KMS-11 (cell line): Measurements from ENCODE around the gene GALNTL6.

ENCODE experiments used
- H2AFZ ChIP-seq: fragments of 200-600 bp; sonication (generic); 2 replicates; pipeline ENCODE4 v1.6.1; 2016; ENCODE audit warnings: antibody characterized with exemption, mixed run types, low read depth
- H3K27ac ChIP-seq: fragments of 200-600 bp; sonication (generic); 2 replicates; pipeline ENCODE4 v1.6.1; 2016; ENCODE audit warnings: mild to moderate bottlenecking, mixed run types
- H3K27me3 ChIP-seq: fragments of 200-600 bp; sonication (generic); 2 replicates; pipeline ENCODE4 v1.6.1; 2017; ENCODE audit warnings: mild to moderate bottlenecking, low read depth, mixed run types, moderate library complexity; ENCODE audit not compliant: insufficient read depth
- H3K36me3 ChIP-seq: fragments of 200-600 bp; sonication (generic); 2 replicates; pipeline ENCODE4 v1.6.1; 2017; ENCODE audit warnings: mild to moderate bottlenecking, mixed run types; ENCODE audit not compliant: insufficient read depth
- H3K4me1 ChIP-seq: fragments of 200-600 bp; sonication (generic); 2 replicates; pipeline ENCODE4 v1.6.1; 2016; ENCODE audit warnings: mild to moderate bottlenecking, low read depth, mixed run types; ENCODE audit not compliant: poor library complexity, severe bottlenecking
- H3K4me2 ChIP-seq: fragments of 200-600 bp; sonication (generic); 2 replicates; pipeline ENCODE4 v1.7.0; 2016; ENCODE audit warnings: mild to moderate bottlenecking, mixed run types
- H3K4me3 ChIP-seq: fragments of 200-600 bp; sonication (generic); IDR thresholded peaks from 2 replicates; pipeline ENCODE4 v1.6.1; 2017; ENCODE audit warnings: low read depth, low read length, mixed read lengths; ENCODE audit not compliant: insufficient read depth
- H3K79me2 ChIP-seq: fragments of 200-600 bp; sonication (generic); 2 replicates; pipeline ENCODE4 v1.6.1; 2016; ENCODE audit warnings: low read depth, mixed run types; ENCODE audit not compliant: insufficient read depth
- H3K9ac ChIP-seq: fragments of 200-600 bp; sonication (generic); 2 replicates; pipeline ENCODE4 v1.6.1; 2016; ENCODE audit warnings: mild to moderate bottlenecking, mixed run types
- H4K20me1 ChIP-seq: fragments of 200-600 bp; sonication (generic); 2 replicates; pipeline ENCODE4 v1.6.1; 2016; ENCODE audit warnings: mild to moderate bottlenecking, mixed run types; ENCODE audit not compliant: insufficient read depth
- TF ChIP-seq, protein P1 (sequence below): fragments of 200-600 bp; sonication (generic); conservative IDR thresholded peaks from 2 replicates; pipeline ENCODE4 v1.6.1; 2017; ENCODE audit warnings: low read depth, mild to moderate bottlenecking, antibody characterized with exemption, low read length, moderate library complexity, mixed read lengths

The GALNTL6 gene

DNA sequence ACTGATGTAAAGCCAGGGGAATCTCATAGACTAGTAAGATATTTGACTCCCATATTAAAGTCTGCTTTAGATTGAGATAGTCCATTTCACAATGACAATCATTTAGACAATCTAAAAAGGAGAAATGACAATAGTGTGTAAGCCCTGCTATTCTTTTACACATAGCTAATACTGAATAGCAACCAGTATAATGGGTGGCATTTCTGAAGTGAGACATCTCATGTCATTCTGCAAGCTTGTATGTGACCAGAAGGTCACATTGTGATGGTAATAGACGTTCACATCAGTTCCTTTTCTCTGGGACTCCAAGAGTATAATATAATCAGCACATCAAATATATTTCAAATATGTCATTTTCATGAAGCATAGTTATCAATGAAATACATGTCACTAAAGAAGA lies 440.2 kb downstream of the GALNTL6 start:
- no peak overlapping the region for H3K4me2 ChIP-seq
- no peak overlapping the region for H3K4me3 ChIP-seq
- TF ChIP-seq, protein P1, sequence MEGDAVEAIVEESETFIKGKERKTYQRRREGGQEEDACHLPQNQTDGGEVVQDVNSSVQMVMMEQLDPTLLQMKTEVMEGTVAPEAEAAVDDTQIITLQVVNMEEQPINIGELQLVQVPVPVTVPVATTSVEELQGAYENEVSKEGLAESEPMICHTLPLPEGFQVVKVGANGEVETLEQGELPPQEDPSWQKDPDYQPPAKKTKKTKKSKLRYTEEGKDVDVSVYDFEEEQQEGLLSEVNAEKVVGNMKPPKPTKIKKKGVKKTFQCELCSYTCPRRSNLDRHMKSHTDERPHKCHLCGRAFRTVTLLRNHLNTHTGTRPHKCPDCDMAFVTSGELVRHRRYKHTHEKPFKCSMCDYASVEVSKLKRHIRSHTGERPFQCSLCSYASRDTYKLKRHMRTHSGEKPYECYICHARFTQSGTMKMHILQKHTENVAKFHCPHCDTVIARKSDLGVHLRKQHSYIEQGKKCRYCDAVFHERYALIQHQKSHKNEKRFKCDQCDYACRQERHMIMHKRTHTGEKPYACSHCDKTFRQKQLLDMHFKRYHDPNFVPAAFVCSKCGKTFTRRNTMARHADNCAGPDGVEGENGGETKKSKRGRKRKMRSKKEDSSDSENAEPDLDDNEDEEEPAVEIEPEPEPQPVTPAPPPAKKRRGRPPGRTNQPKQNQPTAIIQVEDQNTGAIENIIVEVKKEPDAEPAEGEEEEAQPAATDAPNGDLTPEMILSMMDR: no peak
- no peaks in the 10 kb centered on the region for H3K27me3 ChIP-seq
- H4K20me1 ChIP-seq: no peaks in the 10 kb centered on the region
- H3K4me1 ChIP-seq: no peaks in the 10 kb centered on the region
- H3K27ac ChIP-seq: no peak overlapping the region
- no peak overlapping the region for H2AFZ ChIP-seq
- H3K36me3 ChIP-seq: no peaks in the 10 kb centered on the region
- H3K9ac ChIP-seq: no peak overlapping the region
- H3K79me2 ChIP-seq: no peaks in the 10 kb centered on the region

- TF ChIP-seq, protein P1: no peak
- Histone ChIP-seq H3K4me2 (no peak overlapping the region), H2AFZ (no peak overlapping the region), H3K9ac (no peak overlapping the region), H3K79me2 (no peaks in the 10 kb centered on the region), H3K27ac (no peak overlapping the region), H3K36me3 (no peaks in the 10 kb centered on the region), H4K20me1 (no peaks in the 10 kb centered on the region), H3K4me3 (no peak overlapping the region), H3K27me3 (no peaks in the 10 kb centered on the region), H3K4me1 (no peaks in the 10 kb centered on the region)
Observed at GRCh38 chr4:172256820-172257219, 443.6 kb downstream of the GALNTL6 start.

DNA sequence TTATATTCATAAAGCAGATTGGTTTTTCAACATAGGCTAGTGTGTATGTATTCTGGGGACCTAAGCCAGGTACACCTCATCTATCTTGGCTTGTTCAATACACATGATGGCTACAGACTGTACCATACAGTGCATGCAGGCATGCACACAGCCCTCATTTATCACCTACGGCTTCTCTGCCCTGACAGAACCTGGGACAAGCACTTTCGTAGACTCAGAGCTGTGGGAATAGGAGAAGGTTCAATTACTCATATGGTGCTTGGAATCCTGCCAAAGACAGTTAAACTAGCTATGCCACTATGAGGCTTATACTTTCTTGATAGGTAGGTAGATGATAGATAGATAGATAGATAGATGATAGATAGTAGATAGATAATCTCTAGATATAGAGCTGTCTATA lies 457.2 kb downstream of the GALNTL6 start:
- Histone ChIP-seq H3K27ac (no peak overlapping the region), H3K27me3 (no peaks in the 10 kb centered on the region), H2AFZ (no peak overlapping the region), H3K4me1 (no peaks in the 10 kb centered on the region), H4K20me1 (no peaks in the 10 kb centered on the region), H3K36me3 (no peaks in the 10 kb centered on the region; the same call in 1 of the 2 replicates), H3K4me2 (no peak overlapping the region), H3K4me3 (no peak overlapping the region), H3K79me2 (no peaks in the 10 kb centered on the region), H3K9ac (no peak overlapping the region)
- TF ChIP-seq, protein P1: no peak

GRCh38 chr4:172287117-172287516 lies 473.9 kb downstream of the GALNTL6 start:
- H3K4me1 ChIP-seq: no peaks in the 10 kb centered on the region
- H3K4me3 ChIP-seq: no peak overlapping the region
- no peaks in the 10 kb centered on the region for H3K79me2 ChIP-seq
- H4K20me1 ChIP-seq: no peaks in the 10 kb centered on the region
- TF ChIP-seq, protein P1: no peak
- H3K27ac ChIP-seq: no peak overlapping the region
- no peaks in the 10 kb centered on the region for H3K27me3 ChIP-seq
- no peaks in the 10 kb centered on the region for H3K36me3 ChIP-seq
- H3K4me2 ChIP-seq: no peak overlapping the region
- no peak overlapping the region for H3K9ac ChIP-seq
- no peak overlapping the region for H2AFZ ChIP-seq
